Measurements from ENCODE around the gene TNFRSF17.

The TNFRSF17 gene

DNA sequence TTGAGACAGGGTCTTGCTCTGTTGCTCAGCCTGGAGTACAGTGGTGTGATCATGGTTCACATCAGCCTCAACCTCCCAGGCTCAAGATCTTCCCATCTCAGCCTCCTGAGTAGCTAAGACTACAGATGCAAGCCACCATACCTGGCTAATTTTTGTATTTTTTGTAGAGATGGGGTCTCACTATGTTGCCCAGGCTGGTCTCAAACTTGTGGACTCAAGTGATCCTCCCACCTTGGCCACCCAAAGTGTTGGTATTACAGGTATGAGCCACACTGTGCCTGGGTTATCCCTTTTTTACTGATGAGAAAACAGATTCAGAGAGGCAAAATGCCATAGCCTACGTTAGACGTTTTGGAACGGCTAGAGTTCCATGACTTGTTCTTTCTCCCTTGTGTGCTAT, 41.6 kb downstream of the TNFRSF17 start:
- no peaks in the 10 kb centered on the region for H3K27me3 ChIP-seq (ENCODE audit: insufficient read depth, poor library complexity, severe bottlenecking)
- H3K36me3 ChIP-seq (ENCODE audit: low read depth) = no peaks in the 10 kb centered on the region
- no peaks in the 10 kb centered on the region for H3K9me3 ChIP-seq (ENCODE audit: severe bottlenecking)
- ATAC-seq (ENCODE audit: low read depth) = no peak
- no peak overlapping the region for H3K27ac ChIP-seq (ENCODE audit: poor library complexity, severe bottlenecking)
- no peak for TF ChIP-seq CTCF (IDR thresholded peaks at IDR 0.05; ENCODE audit: poor library complexity, severe bottlenecking)
- H3K4me3 ChIP-seq (ENCODE audit: severe bottlenecking) = no peak overlapping the region
- H3K4me1 ChIP-seq (ENCODE audit: insufficient read depth, poor library complexity, severe bottlenecking) = no peaks in the 10 kb centered on the region
- no peak for DNase-seq (ENCODE audit: low spot score)

DNA sequence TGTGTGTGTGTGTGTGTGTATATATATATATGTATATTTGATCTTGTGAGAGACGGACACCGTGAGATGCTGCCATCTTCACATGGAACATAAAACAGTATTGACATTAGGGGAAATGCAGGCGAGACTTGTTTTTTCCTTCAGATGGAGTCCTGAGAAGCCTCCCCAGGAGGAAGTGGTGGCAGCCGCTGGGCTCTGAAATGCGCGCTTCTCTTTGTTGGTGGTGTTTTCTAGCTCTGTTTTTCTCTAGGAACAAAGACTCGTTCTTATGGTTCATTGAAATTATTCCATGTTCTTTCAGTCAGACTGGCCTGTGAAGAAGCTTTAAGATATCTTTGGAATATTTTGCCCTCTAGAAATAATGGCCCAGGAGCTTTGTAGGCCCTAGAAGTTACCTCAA, 44.5 kb downstream of the TNFRSF17 start:
- DNase-seq (ENCODE audit: low spot score) = no peak
- H3K27me3 ChIP-seq (ENCODE audit: insufficient read depth, poor library complexity, severe bottlenecking) = no peaks in the 10 kb centered on the region
- H3K9me3 ChIP-seq (ENCODE audit: severe bottlenecking) = no peaks in the 10 kb centered on the region
- H3K4me3 ChIP-seq (ENCODE audit: severe bottlenecking) = no peak overlapping the region
- ATAC-seq (ENCODE audit: low read depth) = no peak
- no peak overlapping the region for H3K27ac ChIP-seq (ENCODE audit: poor library complexity, severe bottlenecking)
- H3K36me3 ChIP-seq (ENCODE audit: low read depth) = no peaks in the 10 kb centered on the region
- no peaks in the 10 kb centered on the region for H3K4me1 ChIP-seq (ENCODE audit: insufficient read depth, poor library complexity, severe bottlenecking)
- no peak for TF ChIP-seq CTCF (IDR thresholded peaks at IDR 0.05; ENCODE audit: poor library complexity, severe bottlenecking)

- Histone ChIP-seq H3K4me3 (ENCODE audit: severe bottlenecking) (no peak overlapping the region), H3K36me3 (ENCODE audit: low read depth) (no peaks in the 10 kb centered on the region), H3K27me3 (ENCODE audit: insufficient read depth, poor library complexity, severe bottlenecking) (no peaks in the 10 kb centered on the region), H3K27ac (ENCODE audit: poor library complexity, severe bottlenecking) (no peak overlapping the region), H3K9me3 (ENCODE audit: severe bottlenecking) (no peaks in the 10 kb centered on the region), H3K4me1 (ENCODE audit: insufficient read depth, poor library complexity, severe bottlenecking) (no peaks in the 10 kb centered on the region)
- no peak for TF ChIP-seq CTCF (IDR thresholded peaks at IDR 0.05; ENCODE audit: poor library complexity, severe bottlenecking)
- ATAC-seq (ENCODE audit: low read depth) (no peak), DNase-seq (ENCODE audit: low spot score) (no peak)
Measured at GRCh38 chr16:12009922-12010321, 44.9 kb downstream of the TNFRSF17 start.

GRCh38 chr16:12010388-12011251, 45.6 kb downstream of the TNFRSF17 start:
- Histone ChIP-seq H3K4me3 (ENCODE audit: severe bottlenecking) (no peak overlapping the region), H3K27ac (ENCODE audit: poor library complexity, severe bottlenecking) (no peak overlapping the region), H3K27me3 (ENCODE audit: insufficient read depth, poor library complexity, severe bottlenecking) (no peaks in the 10 kb centered on the region), H3K36me3 (ENCODE audit: low read depth) (no peaks in the 10 kb centered on the region), H3K4me1 (ENCODE audit: insufficient read depth, poor library complexity, severe bottlenecking) (no peaks in the 10 kb centered on the region), H3K9me3 (ENCODE audit: severe bottlenecking) (no peaks in the 10 kb centered on the region)
- no peak for TF ChIP-seq CTCF (IDR thresholded peaks at IDR 0.05; ENCODE audit: poor library complexity, severe bottlenecking)
- DNase-seq (ENCODE audit: low spot score) = no peak
- no peak for ATAC-seq (ENCODE audit: low read depth)

GRCh38 chr16:12011565-12011964, 46.6 kb downstream of the TNFRSF17 start:
- Histone ChIP-seq H3K4me1 (ENCODE audit: insufficient read depth, poor library complexity, severe bottlenecking) (peaks cover 4% of the 10 kb centered on the region), H3K36me3 (ENCODE audit: low read depth) (no peaks in the 10 kb centered on the region), H3K9me3 (ENCODE audit: severe bottlenecking) (no peaks in the 10 kb centered on the region), H3K27me3 (ENCODE audit: insufficient read depth, poor library complexity, severe bottlenecking) (no peaks in the 10 kb centered on the region), H3K27ac (ENCODE audit: poor library complexity, severe bottlenecking) (no peak overlapping the region), H3K4me3 (ENCODE audit: severe bottlenecking) (no peak overlapping the region)
- ATAC-seq (ENCODE audit: low read depth) (no peak), DNase-seq (ENCODE audit: low spot score) (no peak)
- TF ChIP-seq CTCF (IDR thresholded peaks at IDR 0.05; ENCODE audit: poor library complexity, severe bottlenecking) = no peak

All from RWPE2 (cell line).